NT2/D1 (cell line): ENCODE results near the gene PIK3R3.

Source experiments
- DNase-seq: peaks from one replicate; pipeline ENCODE4 v3.0.0-alpha.2; 2011; ENCODE audit warnings: low read depth, low spot score
- H3K27me3 ChIP-seq: 2 replicates; pipeline ENCODE4 v1.6.0; 2011; ENCODE audit warnings: mild to moderate bottlenecking; ENCODE audit not compliant: insufficient read length, insufficient read depth
- H3K36me3 ChIP-seq: 2 replicates; pipeline ENCODE4 v1.6.1; 2011; ENCODE audit warnings: mild to moderate bottlenecking, low read length, mixed read lengths; ENCODE audit not compliant: insufficient read depth, insufficient read length
- H3K4me1 ChIP-seq: 2 replicates; pipeline ENCODE4 v1.5.1; 2011; ENCODE audit not compliant: insufficient read depth, insufficient read length
- H3K4me3 ChIP-seq: 2 replicates; pipeline ENCODE4 v1.5.1; 2011; ENCODE audit warnings: low read depth; ENCODE audit not compliant: insufficient read length
- H3K9ac ChIP-seq: 2 replicates; pipeline ENCODE4 v1.6.0; 2011; ENCODE audit warnings: low read depth; ENCODE audit not compliant: insufficient read length
- H3K9me3 ChIP-seq: 2 replicates; pipeline ENCODE4 v1.5.1; 2011; ENCODE audit warnings: mild to moderate bottlenecking, low read length; ENCODE audit not compliant: insufficient read depth
- SUZ12 ChIP-seq: IDR thresholded peaks from 2 replicates; pipeline ENCODE4 v1.6.1; 2011; ENCODE audit not compliant: insufficient read length, insufficient read depth; ENCODE audit errors: extremely low read depth
- YY1 ChIP-seq: IDR thresholded peaks from 2 replicates; pipeline ENCODE4 v1.6.1; 2011; ENCODE audit not compliant: insufficient read length, insufficient read depth
- ZNF274 ChIP-seq: IDR thresholded peaks from 2 replicates; pipeline ENCODE4 v1.6.1; 2011; ENCODE audit warnings: mild to moderate bottlenecking, low read depth, low read length

PIK3R3 gene

GRCh38 chr1:46152016-46152415 lies 19.6 kb upstream of the PIK3R3 start:
- no peak overlapping the region for H3K4me3 ChIP-seq
- H3K9me3 ChIP-seq, result no peaks in the 10 kb centered on the region
- H3K9ac ChIP-seq, result no peak overlapping the region
- no peak for DNase-seq
- no peaks in the 10 kb centered on the region for H3K27me3 ChIP-seq
- H3K36me3 ChIP-seq, result no peaks in the 10 kb centered on the region
- H3K4me1 ChIP-seq, result no peaks in the 10 kb centered on the region
- TF ChIP-seq YY1 (no peak), ZNF274 (no peak), SUZ12 (no peak)

GRCh38 chr1:46150085-46150484 lies 17.7 kb upstream of the PIK3R3 start:
- no peak overlapping the region for H3K9ac ChIP-seq
- TF ChIP-seq SUZ12 (no peak), YY1 (no peak)
- H3K4me3 ChIP-seq, result no peak overlapping the region
- H3K4me1 ChIP-seq, result no peaks in the 10 kb centered on the region
- no peaks in the 10 kb centered on the region for H3K9me3 ChIP-seq
- H3K27me3 ChIP-seq, result no peaks in the 10 kb centered on the region
- no peak for DNase-seq
- H3K36me3 ChIP-seq, result no peaks in the 10 kb centered on the region

- TF ChIP-seq ZNF274 (no peak), SUZ12 (no peak), YY1 (no peak)
- no peak for DNase-seq
Measured at GRCh38 chr1:46148318-46148717, 15.9 kb upstream of the PIK3R3 start.

GRCh38 chr1:46137916-46138315 lies 5.5 kb upstream of the PIK3R3 start:
- H3K9me3 ChIP-seq, result no peaks in the 10 kb centered on the region
- no peak overlapping the region for H3K9ac ChIP-seq
- H3K27me3 ChIP-seq, result peaks cover 7% of the 10 kb centered on the region
- no peak overlapping the region for H3K4me3 ChIP-seq
- no peaks in the 10 kb centered on the region for H3K4me1 ChIP-seq
- TF ChIP-seq SUZ12 (no peak), YY1 (no peak), ZNF274 (no peak)
- H3K36me3 ChIP-seq, result no peaks in the 10 kb centered on the region
- DNase-seq, result no peak

More at GRCh38 chr1:46148318-46148717, 15.9 kb upstream of the PIK3R3 start:
- H3K9ac ChIP-seq, result no peak overlapping the region
- H3K9me3 ChIP-seq, result no peaks in the 10 kb centered on the region
- no peaks in the 10 kb centered on the region for H3K27me3 ChIP-seq
- H3K4me1 ChIP-seq, result no peaks in the 10 kb centered on the region
- no peak overlapping the region for H3K4me3 ChIP-seq
- H3K36me3 ChIP-seq, result no peaks in the 10 kb centered on the region

- Histone ChIP-seq H3K4me1 (no peaks in the 10 kb centered on the region), H3K27me3 (peaks cover 7% of the 10 kb centered on the region), H3K36me3 (no peaks in the 10 kb centered on the region), H3K9me3 (no peaks in the 10 kb centered on the region), H3K9ac (no peak overlapping the region), H3K4me3 (no peak overlapping the region)
- no peak for DNase-seq
- no peak for TF ChIP-seq ZNF274
- no peak for TF ChIP-seq SUZ12
- TF ChIP-seq YY1, result no peak
Measured at GRCh38 chr1:46136711-46137110, 4.3 kb upstream of the PIK3R3 start.

GRCh38 chr1:46134660-46135331 lies 2.4 kb upstream of the PIK3R3 start:
- DNase-seq, result no peak
- Histone ChIP-seq H3K27me3 (peaks cover 22% of the 10 kb centered on the region), H3K4me3 (no peak overlapping the region), H3K4me1 (no peaks in the 10 kb centered on the region), H3K9me3 (no peaks in the 10 kb centered on the region), H3K36me3 (no peaks in the 10 kb centered on the region), H3K9ac (no peak overlapping the region)
- no peak for TF ChIP-seq SUZ12
- no peak for TF ChIP-seq YY1
- TF ChIP-seq ZNF274, result no peak

- no peaks in the 10 kb centered on the region for H3K9me3 ChIP-seq
- peak overlapping the region; percentile 46 for H3K4me3 ChIP-seq
- no peaks in the 10 kb centered on the region for H3K4me1 ChIP-seq
- DNase-seq, result no peak
- peak overlapping the region; percentile 53 for H3K9ac ChIP-seq
- TF ChIP-seq YY1 (no peak), ZNF274 (no peak), SUZ12 (no peak)
- H3K27me3 ChIP-seq, result peaks cover 25% of the 10 kb centered on the region
- H3K36me3 ChIP-seq, result no peaks in the 10 kb centered on the region
Measured at GRCh38 chr1:46133781-46134350, 1.4 kb upstream of the PIK3R3 start.
